ENCODE results near the gene OR1J4. TPM values are rescaled to one million over a fixed set of nuclear protein-coding genes. Genes with fewer than 3 reads are reported as not detected.

The OR1J4 gene
- total RNA-seq, 6 donors from 2014 or later: not detected

GRCh38 chr9:122562134-122562760 is 43.3 kb downstream of the OR1J4 start:
- H3K4me3 ChIP-seq: no peak overlapping the region
- TF ChIP-seq CTCF (IDR thresholded peaks at IDR 0.05): no peak
- no peaks in the 10 kb centered on the region for H3K4me1 ChIP-seq
- ATAC-seq (ENCODE audit: low FRiP score in 2 of 2) (no peak), DNase-seq (no peak)
- H3K36me3 ChIP-seq: no peaks in the 10 kb centered on the region
- no peaks in the 10 kb centered on the region for H3K27me3 ChIP-seq
- no peak overlapping the region for H3K27ac ChIP-seq
- 41 to 60% methylated on average over 3 to 6 of the region's 9 CpGs for WGBS, 2 donors
- H3K9me3 ChIP-seq: peaks cover 0 to 5% (median 0%) of the 10 kb centered on the region in 4 donors

- DNase-seq (no peak), ATAC-seq (ENCODE audit: low FRiP score in 2 of 2) (no peak)
- 94 to 98% methylated on average over 4 of the region's 4 CpGs for WGBS, 2 donors
- H3K27ac ChIP-seq: no peak overlapping the region
- H3K27me3 ChIP-seq: no peaks in the 10 kb centered on the region
- peaks cover 0 to 5% (median 0%) of the 10 kb centered on the region in 4 donors for H3K9me3 ChIP-seq
- TF ChIP-seq POLR2A (IDR thresholded peaks at IDR 0.05): no peak
- TF ChIP-seq CTCF (IDR thresholded peaks at IDR 0.05): no peak
- TF ChIP-seq EP300 (IDR thresholded peaks at IDR 0.05): no peak
- TF ChIP-seq POLR2AphosphoS5 (IDR thresholded peaks at IDR 0.05): no peak
- H3K4me1 ChIP-seq: no peaks in the 10 kb centered on the region
- H3K4me3 ChIP-seq: no peak overlapping the region
- H3K36me3 ChIP-seq: no peaks in the 10 kb centered on the region
Measured at GRCh38 chr9:122567901-122568300, 49.0 kb downstream of the OR1J4 start.

Other genes starting within 250 kb of the OR1J4 start
- 10 to 100 TPM in 2 of 6 donors, 1 to 10 TPM in 4; 5.0 to 21.4 (median 8.5) TPM for gene PTGS1, start 148.1 kb upstream of the OR1J4 start, total RNA-seq
- not detected for gene OR1J1, start 41.2 kb upstream of the OR1J4 start, total RNA-seq
- gene OR1J2, start 8.3 kb upstream of the OR1J4 start, total RNA-seq: under 1 TPM in 1 of 6 donors, not detected in 5; 0.61 TPM
- gene OR1N1, start 8.2 kb downstream of the OR1J4 start, total RNA-seq: not detected
- not detected for gene OR1N2, start 34.0 kb downstream of the OR1J4 start, total RNA-seq
- under 1 TPM in 3 of 6 donors, not detected in 3; 0.17 to 0.76 (median 0.31) TPM for gene OR1L8, start 64.2 kb downstream of the OR1J4 start, total RNA-seq
- 1 to 10 TPM in 1 of 6 donors, not detected in 5; 1.1 TPM for gene OR1Q1, start 95.6 kb downstream of the OR1J4 start, total RNA-seq
- gene OR1B1, start 138.5 kb downstream of the OR1J4 start, total RNA-seq: under 1 TPM in 2 of 6 donors, not detected in 4; 0.23 to 0.55 TPM
- not detected for gene OR1L1, start 142.6 kb downstream of the OR1J4 start, total RNA-seq
- gene OR1L3, start 156.0 kb downstream of the OR1J4 start, total RNA-seq: not detected
- gene OR1L4, start 204.8 kb downstream of the OR1J4 start, total RNA-seq: not detected
- gene OR1L6, start 223.2 kb downstream of the OR1J4 start, total RNA-seq: not detected